Karpas-422 (cell line): Measurements from ENCODE around the gene ANTXR1. TPM values are rescaled to one million over a fixed set of nuclear protein-coding genes. Genes with fewer than 3 reads are reported as not detected.

Source experiments
- DNase-seq: peaks from one replicate; pipeline ENCODE4 v3.0.0-alpha.2; 2015
- H2AFZ ChIP-seq: fragments of 200-600 bp; sonication (generic); 2 replicates; pipeline ENCODE4 v1.6.1; 2014; ENCODE audit warnings: antibody characterized with exemption, low read length, mixed read lengths
- H3K27ac ChIP-seq: fragments of 200-600 bp; sonication (generic); 2 replicates; pipeline ENCODE4 v1.5.1; 2014; ENCODE audit warnings: mild to moderate bottlenecking, low read length, moderate library complexity
- H3K27me3 ChIP-seq: fragments of 200-600 bp; sonication (generic); 2 replicates; pipeline ENCODE4 v1.6.1; 2014; ENCODE audit warnings: low read length, mixed read lengths
- H3K36me3 ChIP-seq: fragments of 200-600 bp; sonication (generic); 2 replicates; pipeline ENCODE4 v1.6.1; 2014; ENCODE audit warnings: low read length, mixed read lengths; ENCODE audit not compliant: insufficient read depth
- H3K4me1 ChIP-seq: fragments of 200-600 bp; sonication (generic); 2 replicates; pipeline ENCODE4 v1.6.1; 2014; ENCODE audit warnings: mild to moderate bottlenecking, low read length, mixed read lengths
- H3K4me2 ChIP-seq: fragments of 200-600 bp; sonication (generic); 2 replicates; pipeline ENCODE4 v1.6.1; 2014; ENCODE audit warnings: low read length, low read depth, mild to moderate bottlenecking; ENCODE audit not compliant: poor library complexity, severe bottlenecking
- H3K4me3 ChIP-seq: fragments of 200-600 bp; sonication (generic); 2 replicates; pipeline ENCODE4 v1.5.1; 2014; ENCODE audit warnings: mild to moderate bottlenecking, antibody characterized with exemption, low read length, mixed read lengths
- H3K79me2 ChIP-seq: fragments of 200-600 bp; sonication (generic); 2 replicates; pipeline ENCODE4 v1.6.1; 2014; ENCODE audit warnings: mild to moderate bottlenecking, low read length, mixed read lengths
- H3K9ac ChIP-seq: fragments of 200-600 bp; sonication (generic); 2 replicates; pipeline ENCODE4 v1.6.0; 2014; ENCODE audit warnings: low read length
- H3K9me2 ChIP-seq: fragments of 200-600 bp; sonication (generic), shearing (Covaris generic); replicated peaks from 2 replicates; pipeline ENCODE4 v1.6.0; 2014; ENCODE audit warnings: mild to moderate bottlenecking, low read length, moderate library complexity; ENCODE audit not compliant: insufficient read depth
- H3K9me3 ChIP-seq: fragments of 300-700, 200-600 bp; sonication (generic); 2 replicates; pipeline ENCODE4 v1.6.1; 2014; ENCODE audit warnings: low read length, mixed read lengths
- H4K20me1 ChIP-seq: fragments of 200-600 bp; sonication (generic); 2 replicates; pipeline ENCODE4 v1.6.1; 2014; ENCODE audit warnings: mild to moderate bottlenecking, antibody characterized with exemption, low read length, low read depth; ENCODE audit not compliant: insufficient read depth
- total RNA-seq: library from RNA; depleted of rRNA; stranded (reverse); fragments of >200 nt; shearing (Covaris generic); gene quantifications from 2 replicates; pipeline ENCODE4 v1.2.3, GENCODE V29; 2014; ENCODE audit warnings: low replicate concordance

The ANTXR1 gene
- total RNA-seq, 1 experiment from 2014 or later: not detected

GRCh38 chr2:69280796-69281412 is 267.9 kb downstream of the ANTXR1 start:
- H2AFZ ChIP-seq: no peak overlapping the region
- no peak for DNase-seq
- H3K4me3 ChIP-seq: no peak overlapping the region
- no peak overlapping the region for H3K4me2 ChIP-seq
- no peaks in the 10 kb centered on the region for H3K4me1 ChIP-seq
- no peaks in the 10 kb centered on the region for H3K79me2 ChIP-seq
- no peak overlapping the region for H3K9ac ChIP-seq
- H3K36me3 ChIP-seq: no peaks in the 10 kb centered on the region
- no peaks in the 10 kb centered on the region for H4K20me1 ChIP-seq
- H3K27ac ChIP-seq: no peak overlapping the region
- H3K9me2 ChIP-seq: no peaks in the 10 kb centered on the region
- H3K9me3 ChIP-seq: no peaks in the 10 kb centered on the region
- H3K27me3 ChIP-seq: 0 out of 2 replicates have a peak, but pooled peaks cover 2% of the 10 kb centered on the region

GRCh38 chr2:69285379-69285894 is 272.5 kb downstream of the ANTXR1 start:
- H3K36me3 ChIP-seq: no peaks in the 10 kb centered on the region
- H3K27me3 ChIP-seq: no peaks in the 10 kb centered on the region
- H3K9me2 ChIP-seq: no peaks in the 10 kb centered on the region
- no peak overlapping the region for H3K9ac ChIP-seq
- H3K4me3 ChIP-seq: no peak overlapping the region
- no peak overlapping the region for H3K27ac ChIP-seq
- H3K9me3 ChIP-seq: no peaks in the 10 kb centered on the region
- no peak overlapping the region for H3K4me2 ChIP-seq
- DNase-seq: no peak
- H3K79me2 ChIP-seq: no peaks in the 10 kb centered on the region
- no peaks in the 10 kb centered on the region for H4K20me1 ChIP-seq
- H2AFZ ChIP-seq: no peak overlapping the region
- no peaks in the 10 kb centered on the region for H3K4me1 ChIP-seq

- Histone ChIP-seq H3K9me3 (no peaks in the 10 kb centered on the region), H2AFZ (no peak overlapping the region), H3K4me2 (no peak overlapping the region), H3K79me2 (no peaks in the 10 kb centered on the region), H3K9ac (no peak overlapping the region), H3K4me3 (no peak overlapping the region), H3K9me2 (no peaks in the 10 kb centered on the region), H3K36me3 (no peaks in the 10 kb centered on the region), H3K27ac (no peak overlapping the region), H4K20me1 (no peaks in the 10 kb centered on the region), H3K27me3 (no peaks in the 10 kb centered on the region), H3K4me1 (no peaks in the 10 kb centered on the region)
- DNase-seq: no peak
Observed at GRCh38 chr2:69287544-69287943, 274.6 kb downstream of the ANTXR1 start.

- Histone ChIP-seq H3K4me1 (no peaks in the 10 kb centered on the region), H3K27ac (no peak overlapping the region), H3K4me3 (no peak overlapping the region), H2AFZ (no peak overlapping the region), H3K79me2 (no peaks in the 10 kb centered on the region), H3K36me3 (no peaks in the 10 kb centered on the region), H3K9me3 (no peaks in the 10 kb centered on the region), H3K27me3 (no peaks in the 10 kb centered on the region), H3K9me2 (no peaks in the 10 kb centered on the region), H3K9ac (no peak overlapping the region), H4K20me1 (no peaks in the 10 kb centered on the region), H3K4me2 (no peak overlapping the region)
- DNase-seq: no peak
Observed at GRCh38 chr2:69288429-69288828, 275.4 kb downstream of the ANTXR1 start.

GRCh38 chr2:69291004-69291650 is 278.1 kb downstream of the ANTXR1 start:
- H3K9ac ChIP-seq: no peak overlapping the region
- H3K36me3 ChIP-seq: no peaks in the 10 kb centered on the region
- no peak overlapping the region for H3K27ac ChIP-seq
- no peak overlapping the region for H2AFZ ChIP-seq
- H3K9me3 ChIP-seq: no peaks in the 10 kb centered on the region
- no peak for DNase-seq
- H3K79me2 ChIP-seq: no peaks in the 10 kb centered on the region
- no peaks in the 10 kb centered on the region for H3K4me1 ChIP-seq
- no peak overlapping the region for H3K4me3 ChIP-seq
- no peak overlapping the region for H3K4me2 ChIP-seq
- H3K9me2 ChIP-seq: no peaks in the 10 kb centered on the region
- no peaks in the 10 kb centered on the region for H3K27me3 ChIP-seq
- no peaks in the 10 kb centered on the region for H4K20me1 ChIP-seq

GRCh38 chr2:69291721-69292120 is 278.7 kb downstream of the ANTXR1 start:
- DNase-seq: no peak
- no peaks in the 10 kb centered on the region for H3K79me2 ChIP-seq
- no peaks in the 10 kb centered on the region for H3K27me3 ChIP-seq
- H3K4me2 ChIP-seq: no peak overlapping the region
- no peaks in the 10 kb centered on the region for H3K9me2 ChIP-seq
- H4K20me1 ChIP-seq: no peaks in the 10 kb centered on the region
- no peak overlapping the region for H3K4me3 ChIP-seq
- no peak overlapping the region for H2AFZ ChIP-seq
- H3K36me3 ChIP-seq: no peaks in the 10 kb centered on the region
- no peaks in the 10 kb centered on the region for H3K9me3 ChIP-seq
- no peak overlapping the region for H3K27ac ChIP-seq
- no peaks in the 10 kb centered on the region for H3K4me1 ChIP-seq
- no peak overlapping the region for H3K9ac ChIP-seq

GRCh38 chr2:69292256-69292655 is 279.3 kb downstream of the ANTXR1 start:
- Histone ChIP-seq H3K9me3 (no peaks in the 10 kb centered on the region), H3K27ac (no peak overlapping the region), H2AFZ (no peak overlapping the region), H3K4me2 (no peak overlapping the region), H3K27me3 (no peaks in the 10 kb centered on the region), H3K4me3 (no peak overlapping the region), H3K79me2 (no peaks in the 10 kb centered on the region), H3K36me3 (no peaks in the 10 kb centered on the region), H3K4me1 (no peaks in the 10 kb centered on the region), H3K9me2 (no peaks in the 10 kb centered on the region), H3K9ac (no peak overlapping the region), H4K20me1 (no peaks in the 10 kb centered on the region)
- no peak for DNase-seq

GRCh38 chr2:69296421-69296820 is 283.4 kb downstream of the ANTXR1 start:
- H3K4me1 ChIP-seq: no peaks in the 10 kb centered on the region
- H3K9me2 ChIP-seq: no peaks in the 10 kb centered on the region
- H3K9me3 ChIP-seq: no peaks in the 10 kb centered on the region
- H3K79me2 ChIP-seq: no peaks in the 10 kb centered on the region
- H3K4me2 ChIP-seq: no peak overlapping the region
- no peak for DNase-seq
- no peaks in the 10 kb centered on the region for H3K27me3 ChIP-seq
- H3K27ac ChIP-seq: no peak overlapping the region
- no peak overlapping the region for H3K9ac ChIP-seq
- H3K4me3 ChIP-seq: no peak overlapping the region
- H3K36me3 ChIP-seq: no peaks in the 10 kb centered on the region
- no peak overlapping the region for H2AFZ ChIP-seq
- H4K20me1 ChIP-seq: no peaks in the 10 kb centered on the region
